Progenitor cell of endocrine pancreas (in vitro differentiated cells): ENCODE data around the gene SMIM5. TPM values are rescaled to one million over a fixed set of nuclear protein-coding genes. Genes with fewer than 3 reads are reported as not detected.

Source experiments
- DNase-seq: peaks from one replicate; pipeline ENCODE4 v3.0.0; 2021; ENCODE audit warnings: low spot score; ENCODE audit not compliant: unreplicated experiment
- H3K27ac Mint-ChIP-seq: 2 replicates; pipeline ENCODE4 v1.8.0; 2021; ENCODE audit warnings: mild to moderate bottlenecking, moderate library complexity, mixed read lengths
- H3K27me3 Mint-ChIP-seq: 2 replicates; pipeline ENCODE4 v1.8.0; 2021; ENCODE audit warnings: mixed read lengths
- H3K36me3 Mint-ChIP-seq: 2 replicates; pipeline ENCODE4 v1.8.0; 2022; ENCODE audit warnings: mixed read lengths; ENCODE audit not compliant: insufficient read depth
- H3K4me1 Mint-ChIP-seq: 2 replicates; pipeline ENCODE4 v1.8.0; 2021; ENCODE audit warnings: low read depth, mixed read lengths
- H3K4me3 Mint-ChIP-seq: 2 replicates; pipeline ENCODE4 v1.8.0; 2021; ENCODE audit warnings: low read depth, mild to moderate bottlenecking, moderate library complexity, mixed read lengths
- H3K9me3 Mint-ChIP-seq: 2 replicates; pipeline ENCODE4 v1.8.0; 2021; ENCODE audit warnings: low read depth, mixed read lengths
- CTCF ChIP-seq: fragments of 200-600 bp; sonication (generic); IDR thresholded peaks from one replicate; pipeline ENCODE4 v1.5.0; 2021; ENCODE audit warnings: antibody characterized with exemption, mild to moderate bottlenecking; ENCODE audit not compliant: unreplicated experiment
- total RNA-seq: library from RNA; stranded (reverse); gene quantifications from 2 replicates; pipeline ENCODE4 v1.2.1, GENCODE V29; 2021

The SMIM5 gene
- total RNA-seq, 1 donor from 2014 or later = 4.4 TPM

DNA sequence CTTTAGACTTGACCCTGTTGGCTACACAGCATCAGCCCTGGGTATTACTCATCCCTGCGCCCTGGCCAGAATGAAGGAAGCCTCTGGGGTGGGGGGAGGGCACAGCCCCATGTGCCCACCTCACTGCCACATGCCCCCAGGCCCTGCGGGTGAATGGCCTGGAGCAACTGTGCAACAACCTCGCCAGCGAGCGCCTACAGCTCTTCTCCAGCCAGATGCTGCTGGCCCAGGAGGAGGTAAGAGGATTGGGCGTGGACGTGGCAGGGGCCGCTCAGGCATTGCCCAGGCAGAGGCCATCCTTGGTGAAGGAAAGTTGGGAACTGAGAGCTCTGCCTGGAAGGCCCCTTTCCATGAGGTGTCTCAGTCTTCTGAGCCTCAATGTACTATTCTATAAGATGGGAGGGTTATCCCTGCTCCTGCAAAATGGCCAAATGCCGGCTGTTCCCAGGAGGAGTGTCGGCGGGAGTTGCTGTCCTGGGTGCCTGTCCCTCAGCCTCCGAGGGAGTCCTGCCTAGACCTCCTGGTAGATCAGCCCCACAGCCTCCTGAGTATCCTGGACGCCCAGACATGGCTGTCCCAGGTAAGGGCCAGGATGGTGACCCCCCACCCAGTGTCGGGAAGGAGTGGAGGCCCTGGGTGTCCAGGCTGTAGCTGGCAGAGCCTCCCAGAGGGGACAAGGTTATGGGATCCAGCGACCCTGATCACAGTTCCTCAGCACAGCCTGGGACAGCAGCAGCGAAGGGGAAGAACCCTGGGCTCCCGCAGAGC, 36.7 kb upstream of the SMIM5 start:
- H3K9me3 Mint-ChIP-seq = no peaks in the 10 kb centered on the region
- no peaks in the 10 kb centered on the region for H3K4me1 Mint-ChIP-seq
- H3K27me3 Mint-ChIP-seq = no peaks in the 10 kb centered on the region
- no peak for DNase-seq
- no peak overlapping the region for H3K27ac Mint-ChIP-seq
- H3K4me3 Mint-ChIP-seq = no peak overlapping the region
- no peaks in the 10 kb centered on the region for H3K36me3 Mint-ChIP-seq
- TF ChIP-seq CTCF = no peak

- no peaks in the 10 kb centered on the region for H3K27me3 Mint-ChIP-seq
- H3K4me3 Mint-ChIP-seq = no peak overlapping the region
- H3K27ac Mint-ChIP-seq = peak overlapping the region; percentile 10
- TF ChIP-seq CTCF = peak; percentile 78
- H3K4me1 Mint-ChIP-seq = no peaks in the 10 kb centered on the region
- H3K36me3 Mint-ChIP-seq = no peaks in the 10 kb centered on the region
- no peaks in the 10 kb centered on the region for H3K9me3 Mint-ChIP-seq
- peak; percentile 39 for DNase-seq
Measured at GRCh38 chr17:75601057-75601987, 31.9 kb upstream of the SMIM5 start.

DNA sequence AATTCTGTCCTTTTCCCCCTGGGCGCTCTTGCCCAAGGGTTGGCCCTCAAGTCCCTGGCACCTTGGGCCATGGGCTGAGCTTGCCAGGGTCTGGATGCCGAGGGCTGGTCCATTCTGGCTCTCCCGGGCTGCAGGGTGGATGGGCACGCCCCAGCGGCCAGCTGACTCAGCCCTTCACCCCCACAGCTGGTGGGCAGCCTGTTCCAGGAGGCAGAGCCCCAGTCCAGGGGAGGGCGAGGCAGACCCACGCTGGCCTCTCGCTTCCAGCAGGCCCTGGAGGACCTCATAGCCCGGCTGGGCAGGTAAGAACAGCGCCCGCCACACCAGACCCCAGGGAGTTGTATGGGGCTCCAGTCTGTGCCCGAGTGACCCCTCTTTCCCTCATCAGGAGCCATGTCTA, 30.6 kb upstream of the SMIM5 start:
- no peak for TF ChIP-seq CTCF
- Mint-ChIP-seq H3K27ac (no peak overlapping the region), H3K4me3 (no peak overlapping the region), H3K36me3 (no peaks in the 10 kb centered on the region), H3K4me1 (no peaks in the 10 kb centered on the region), H3K27me3 (no peaks in the 10 kb centered on the region), H3K9me3 (no peaks in the 10 kb centered on the region)
- DNase-seq = no peak

DNA sequence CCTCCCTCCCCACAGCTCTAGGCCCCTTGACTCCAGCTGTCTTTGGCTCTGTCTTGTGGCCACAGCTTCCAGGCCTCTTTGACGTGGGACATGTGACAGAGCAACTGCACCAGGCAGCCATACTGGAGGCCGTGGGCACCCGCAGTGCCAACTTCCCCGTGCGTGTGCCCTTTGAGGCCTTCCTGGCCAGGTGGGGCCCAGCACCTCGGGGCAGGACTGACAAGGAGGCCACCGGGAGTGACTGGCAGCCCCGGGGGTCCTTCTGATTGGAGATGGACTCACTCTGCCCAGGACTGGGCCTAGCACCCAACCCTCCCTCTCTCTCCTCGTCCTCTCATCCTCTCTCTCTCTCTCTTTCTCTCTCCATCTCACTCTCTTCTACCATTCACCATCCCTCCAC, 30.1 kb upstream of the SMIM5 start:
- no peak overlapping the region for H3K27ac Mint-ChIP-seq
- no peak for TF ChIP-seq CTCF
- H3K9me3 Mint-ChIP-seq = no peaks in the 10 kb centered on the region
- no peak for DNase-seq
- H3K4me3 Mint-ChIP-seq = no peak overlapping the region
- no peaks in the 10 kb centered on the region for H3K4me1 Mint-ChIP-seq
- no peaks in the 10 kb centered on the region for H3K27me3 Mint-ChIP-seq
- no peaks in the 10 kb centered on the region for H3K36me3 Mint-ChIP-seq

DNA sequence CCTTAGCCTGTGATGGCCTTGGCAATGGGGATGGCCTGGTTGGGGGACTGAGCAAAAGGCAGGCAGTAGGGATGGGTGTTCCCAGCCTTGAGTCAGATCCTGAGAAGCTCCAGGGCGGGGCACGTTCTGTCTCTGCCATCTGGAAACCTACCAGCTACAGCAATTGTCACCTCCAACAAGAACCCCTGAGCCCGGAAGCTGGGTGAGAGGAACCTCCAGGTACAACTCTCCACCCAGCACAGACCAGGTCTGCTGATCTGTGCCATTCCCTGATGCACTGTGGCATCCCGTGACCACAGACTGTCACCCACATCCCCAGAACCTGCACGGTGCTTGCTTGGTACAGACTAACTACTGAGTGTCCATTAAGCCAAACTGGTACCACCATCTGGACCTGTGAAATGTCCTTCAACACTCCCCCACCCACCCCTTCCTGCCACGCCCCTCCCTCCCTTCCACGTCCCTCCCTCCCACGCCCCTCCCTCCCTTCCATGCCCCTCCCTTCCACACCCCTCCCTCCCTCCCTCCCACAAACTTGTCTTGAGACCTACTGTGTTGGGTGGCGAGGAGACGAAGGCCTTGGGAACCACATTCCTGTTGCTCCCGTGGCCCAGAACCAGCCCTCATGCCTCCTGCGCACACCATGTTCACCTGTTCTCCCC, 29.1 kb upstream of the SMIM5 start:
- no peaks in the 10 kb centered on the region for H3K36me3 Mint-ChIP-seq
- no peaks in the 10 kb centered on the region for H3K9me3 Mint-ChIP-seq
- no peak overlapping the region for H3K4me3 Mint-ChIP-seq
- no peak for TF ChIP-seq CTCF
- H3K27me3 Mint-ChIP-seq = no peaks in the 10 kb centered on the region
- DNase-seq = no peak
- no peak overlapping the region for H3K27ac Mint-ChIP-seq
- no peaks in the 10 kb centered on the region for H3K4me1 Mint-ChIP-seq
